ENCODE data around the gene DNPEP.

- TF ChIP-seq CTCF (conservative IDR thresholded peaks at IDR 0.05; ENCODE audit: low read depth, low read length) (no peak), EZH2 (IDR thresholded peaks at IDR 0.05; ENCODE audit: borderline replicate concordance, low read depth, low read length, poor library complexity, severe bottlenecking) (no peak)
These were observed 1.1 kb upstream of the DNPEP start for GRCh38 chr2:219388907-219389156.

Data from A673 (cell line).